GM12865 (cell line): Measurements from ENCODE around the gene FXR2.
"Not testable (repeated sequence)": the region's sequence is repeated elsewhere in the genome, so short reads cannot be mapped to it uniquely, and the experiment has no call there.

ENCODE experiments used
- DNase-seq: peaks from one replicate; pipeline ENCODE4 v3.0.0; 2010; ENCODE audit warnings: low read depth
- H3K4me3 ChIP-seq: 2 replicates; pipeline ENCODE4 v1.5.1; 2011; ENCODE audit warnings: mild to moderate bottlenecking, low read depth, low read length, control low read depth
- TF ChIP-seq, protein P1 (sequence below): IDR thresholded peaks from 2 replicates; pipeline ENCODE4 v1.5.1; 2011; ENCODE audit warnings: low read length, control low read depth, low read depth, inconsistent platforms; ENCODE audit not compliant: insufficient read depth; ENCODE audit errors: missing control alignments

Gene FXR2

DNA sequence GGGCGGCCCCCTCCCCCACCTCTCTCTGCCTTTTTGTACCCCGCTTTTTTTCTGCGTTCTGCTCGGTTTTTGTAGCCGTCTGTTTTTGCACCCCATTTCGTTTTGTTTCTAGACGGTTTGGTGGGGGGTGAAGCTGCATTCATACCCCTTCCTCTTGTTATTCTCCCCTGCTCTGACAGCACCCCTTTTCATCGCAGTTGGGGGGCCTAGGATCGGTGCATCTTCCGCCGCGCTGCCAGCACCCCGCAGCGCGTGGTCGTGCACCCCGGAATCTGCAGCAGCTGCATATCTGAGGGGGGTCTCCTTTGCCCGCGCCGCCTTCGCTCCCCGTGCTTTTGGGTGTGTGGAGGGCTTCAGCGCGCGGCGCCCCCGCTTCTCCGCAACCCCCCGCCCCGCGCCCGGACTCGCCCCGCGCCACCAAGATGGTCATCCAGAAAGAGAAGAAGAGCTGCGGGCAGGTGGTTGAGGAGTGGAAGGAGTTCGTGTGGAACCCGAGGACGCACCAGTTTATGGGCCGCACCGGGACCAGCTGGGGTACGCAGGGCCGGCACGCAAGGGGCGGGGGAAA is 36.5 kb upstream of the FXR2 start:
- TF ChIP-seq, protein P1, sequence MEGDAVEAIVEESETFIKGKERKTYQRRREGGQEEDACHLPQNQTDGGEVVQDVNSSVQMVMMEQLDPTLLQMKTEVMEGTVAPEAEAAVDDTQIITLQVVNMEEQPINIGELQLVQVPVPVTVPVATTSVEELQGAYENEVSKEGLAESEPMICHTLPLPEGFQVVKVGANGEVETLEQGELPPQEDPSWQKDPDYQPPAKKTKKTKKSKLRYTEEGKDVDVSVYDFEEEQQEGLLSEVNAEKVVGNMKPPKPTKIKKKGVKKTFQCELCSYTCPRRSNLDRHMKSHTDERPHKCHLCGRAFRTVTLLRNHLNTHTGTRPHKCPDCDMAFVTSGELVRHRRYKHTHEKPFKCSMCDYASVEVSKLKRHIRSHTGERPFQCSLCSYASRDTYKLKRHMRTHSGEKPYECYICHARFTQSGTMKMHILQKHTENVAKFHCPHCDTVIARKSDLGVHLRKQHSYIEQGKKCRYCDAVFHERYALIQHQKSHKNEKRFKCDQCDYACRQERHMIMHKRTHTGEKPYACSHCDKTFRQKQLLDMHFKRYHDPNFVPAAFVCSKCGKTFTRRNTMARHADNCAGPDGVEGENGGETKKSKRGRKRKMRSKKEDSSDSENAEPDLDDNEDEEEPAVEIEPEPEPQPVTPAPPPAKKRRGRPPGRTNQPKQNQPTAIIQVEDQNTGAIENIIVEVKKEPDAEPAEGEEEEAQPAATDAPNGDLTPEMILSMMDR: no peak

DNA sequence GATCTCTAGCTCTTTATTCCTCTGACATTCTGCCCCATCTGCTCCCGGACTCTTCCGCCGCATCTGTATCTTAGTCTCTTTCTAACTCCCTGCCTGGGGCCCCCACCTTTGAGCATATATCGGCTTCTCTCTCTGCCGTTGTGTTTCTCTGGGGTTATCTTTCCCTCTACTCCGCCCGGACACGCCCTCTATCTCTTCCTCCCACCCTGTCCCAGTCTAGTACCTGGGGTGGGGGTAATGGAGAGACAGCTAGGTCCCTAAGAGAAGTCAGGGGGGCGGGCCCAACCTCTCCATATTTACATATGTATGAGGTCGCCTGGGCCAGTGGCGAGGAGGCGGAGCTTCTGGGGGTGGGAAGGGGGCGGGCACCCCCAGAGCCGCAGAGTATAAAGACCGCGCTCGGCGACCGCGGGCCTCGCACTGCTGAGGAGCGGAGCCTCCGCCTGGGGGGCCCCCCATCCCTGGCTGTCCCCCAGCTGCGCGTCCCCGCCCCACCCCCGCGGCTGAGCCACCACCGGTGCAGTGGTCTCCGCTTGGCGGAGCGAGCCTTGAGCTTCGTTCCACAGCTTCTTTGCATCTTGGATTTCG is 35.9 kb upstream of the FXR2 start, which contains the start of gene ATP1B2:
ATP1B2 (plus strand) TSS at position 418 of the 588 bp plus-strand sequence. CDS start 593 bp downstream, outside the sequence.
- H3K4me3 ChIP-seq: peak within 1 kb of the TSS; percentile 13
- TF ChIP-seq, protein P1: no peak
- DNase-seq: peak; percentile 59

More for the DNA sequence above, 36.5 kb upstream of the FXR2 start:
- H3K4me3 ChIP-seq: peak overlapping the region; percentile 13; the same call in 1 of the 2 replicates
- DNase-seq: no peak

GRCh38 chr17:7647018-7647417 is 32.3 kb upstream of the FXR2 start:
- H3K4me3 ChIP-seq: no peak overlapping the region
- TF ChIP-seq, protein P1: no peak
- DNase-seq: no peak

GRCh38 chr17:7646457-7646856 is 31.8 kb upstream of the FXR2 start:
- H3K4me3 ChIP-seq: no peak overlapping the region
- TF ChIP-seq, protein P1: no peak
- DNase-seq: no peak

GRCh38 chr17:7644775-7645174 is 30.1 kb upstream of the FXR2 start:
- TF ChIP-seq, protein P1: no peak
- no peak overlapping the region for H3K4me3 ChIP-seq
- DNase-seq: peak; percentile 21

GRCh38 chr17:7641635-7642034 is 26.9 kb upstream of the FXR2 start:
- not testable (repeated sequence) for DNase-seq, H3K4me3 ChIP-seq

DNA sequence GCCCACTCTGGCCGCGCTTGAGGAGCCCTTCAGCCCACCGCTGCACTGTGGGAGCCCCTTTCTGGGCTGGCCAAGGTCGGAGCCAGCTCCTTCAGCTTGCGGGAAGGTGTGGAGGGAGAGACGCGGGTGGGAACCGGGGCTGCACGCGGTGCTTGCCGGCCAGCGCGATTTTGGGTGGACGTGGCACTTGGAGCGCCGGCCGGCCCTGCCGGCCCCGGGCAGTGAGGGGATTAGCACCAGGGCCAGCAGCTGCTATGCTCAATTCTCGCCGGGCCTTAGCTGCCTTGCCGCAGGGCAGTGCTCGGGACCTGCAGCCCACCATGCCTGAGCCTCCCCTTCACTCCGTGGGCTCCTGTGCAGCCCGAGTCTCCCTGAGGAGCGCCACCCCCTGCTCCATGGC is 26.1 kb upstream of the FXR2 start:
- H3K4me3 ChIP-seq: no peak overlapping the region
- TF ChIP-seq, protein P1: no peak
- DNase-seq: no peak
